Caco-2 (cell line): ENCODE data around the gene NKX1-1. TPM values are rescaled to one million over a fixed set of nuclear protein-coding genes. Genes with fewer than 3 reads are reported as not detected.

Experiments used
- BruUV-seq: library from RNA; stranded (reverse); fragments of 400-500 nt; replicated peaks from 2 replicates; lab custom pipeline; 2021; lab: Mats Ljungman, UMichigan
- CTCF ChIA-PET: fragments of 300-600 bp; sonication (Branson Sonifier 250); formaldehyde crosslinking; loops from one replicate; lab custom pipeline; 2022; ENCODE audit warnings: antibody characterized with exemption; lab: Charles Lee
- POLR2A ChIA-PET: fragments of 300-600 bp; sonication (Branson Sonifier 250); formaldehyde crosslinking; loops from one replicate; lab custom pipeline; 2022; ENCODE audit warnings: antibody characterized with exemption; lab: Charles Lee
- DNase-seq, 2 experiments: peaks; one replicate each; pipeline versions ENCODE4 v3.0.0 to v3.0.0-alpha.2; 2020 to 2022
- H3K27me3 ChIP-seq: replicated peaks from 2 replicates; pipeline ENCODE4 v1.6.0; 2011; ENCODE audit warnings: low read length; ENCODE audit not compliant: control insufficient read depth, insufficient read depth
- H3K36me3 ChIP-seq: 2 replicates; pipeline ENCODE4 v1.5.1; 2011; ENCODE audit warnings: low read length; ENCODE audit not compliant: control insufficient read depth, insufficient read depth
- H3K4me1 ChIP-seq: fragments of 250-450 bp; sonication (Bioruptor Pico); 2 replicates; pipeline ENCODE4 v1.5.1; 2020; ENCODE audit warnings: mild to moderate bottlenecking
- H3K4me3 ChIP-seq: 2 replicates; pipeline ENCODE4 v1.5.1; 2011; ENCODE audit warnings: low read depth, mild to moderate bottlenecking, control low read depth, low read length
- H3K9me3 ChIP-seq: fragments of 250-450 bp; sonication (Bioruptor Pico); 2 replicates; pipeline ENCODE4 v1.5.1; 2020; ENCODE audit warnings: mild to moderate bottlenecking, moderate library complexity
- H3K27ac Mint-ChIP-seq: one replicate; pipeline ENCODE4 v1.8.0; 2022; ENCODE audit warnings: mixed read lengths; ENCODE audit not compliant: unreplicated experiment
- H3K27me3 Mint-ChIP-seq: one replicate; pipeline ENCODE4 v1.8.0; 2022; ENCODE audit warnings: mixed read lengths; ENCODE audit not compliant: insufficient read depth, unreplicated experiment
- H3K36me3 Mint-ChIP-seq: one replicate; pipeline ENCODE4 v1.8.0; 2022; ENCODE audit warnings: mild to moderate bottlenecking, mixed read lengths; ENCODE audit not compliant: insufficient read depth, unreplicated experiment
- H3K4me1 Mint-ChIP-seq: one replicate; pipeline ENCODE4 v1.8.0; 2022; ENCODE audit warnings: low read depth, mixed read lengths; ENCODE audit not compliant: unreplicated experiment
- H3K4me3 Mint-ChIP-seq: one replicate; pipeline ENCODE4 v1.8.0; 2022; ENCODE audit warnings: mild to moderate bottlenecking, moderate library complexity, mixed read lengths; ENCODE audit not compliant: unreplicated experiment
- H3K9me3 Mint-ChIP-seq: one replicate; pipeline ENCODE4 v1.8.0; 2022; ENCODE audit warnings: mixed read lengths; ENCODE audit not compliant: unreplicated experiment
- intact Hi-C: fragments of 100-400 bp; cut with micrococcal nuclease; formaldehyde crosslinking; loops from one replicate; pipeline ENCODE4 v1.10.0; 2022; ENCODE audit not compliant: unreplicated experiment
- total RNA-seq: library from RNA; stranded (reverse); gene quantifications from 2 replicates; pipeline ENCODE4 v1.2.3, GENCODE V29; 2022
- TF ChIP-seq, protein P1 (sequence below), 2 experiments: fragments of 200-600 bp in 1 of 2; IDR thresholded peaks; 1 replicate in 1 of 2; 2 replicates in 1 of 2; pipeline versions ENCODE4 v1.5.1 to v1.8.0; 2011 to 2022; ENCODE audit warnings: antibody characterized with exemption in 1 of 2, control low read depth in 1 of 2, inconsistent platforms in 1 of 2, low read depth in 1 of 2, low read length in 1 of 2, mild to moderate bottlenecking in 1 of 2, moderate library complexity in 1 of 2; ENCODE audit not compliant: insufficient read depth in 1 of 2, severe bottlenecking in 1 of 2, unreplicated experiment in 1 of 2

Gene NKX1-1
- total RNA-seq, 1 experiment from 2014 or later = not detected

DNA sequence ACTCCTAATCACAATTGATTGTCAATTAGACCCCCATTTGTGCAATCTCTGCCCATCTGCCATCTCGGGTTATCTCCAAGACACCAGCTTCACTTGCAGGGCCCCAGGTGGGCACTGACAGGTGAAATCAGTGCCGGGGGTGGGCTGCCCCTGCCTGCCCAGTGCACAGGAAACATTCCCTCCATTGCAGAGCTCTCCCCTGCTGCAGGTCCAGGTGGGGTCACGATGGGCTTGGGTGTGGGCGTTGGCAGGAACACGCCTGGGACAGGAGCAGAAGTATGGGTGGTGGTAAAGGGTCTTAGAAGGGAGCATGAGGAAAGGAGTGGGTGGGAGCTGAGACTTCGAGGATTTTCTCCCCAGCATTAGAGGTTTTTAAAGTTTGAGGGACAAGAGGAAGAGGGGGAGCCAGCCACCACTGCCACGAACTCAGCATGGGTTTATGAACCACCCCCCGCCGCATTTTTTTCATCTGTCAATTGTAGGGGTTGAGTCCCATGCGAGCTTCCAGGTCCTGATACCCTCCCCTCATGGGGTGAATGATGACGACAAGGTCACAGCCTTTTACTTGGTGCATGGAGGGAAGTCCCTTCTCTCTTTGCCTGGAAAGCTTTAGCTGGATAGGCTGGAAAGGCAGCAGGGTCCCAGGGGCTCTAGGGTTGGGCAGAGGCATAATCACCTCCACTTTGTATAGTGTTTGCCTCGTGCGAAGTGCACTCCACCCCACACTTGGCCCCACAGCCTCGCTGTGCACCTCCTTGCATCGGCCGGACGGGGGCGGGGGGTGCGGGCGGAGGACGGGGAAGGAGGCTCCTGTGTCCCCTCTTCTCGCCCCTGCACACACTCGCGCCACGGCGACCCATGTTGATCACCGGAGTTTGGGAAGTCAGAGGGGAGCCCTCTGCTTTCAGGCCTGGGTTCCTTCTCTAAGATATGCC lies 3.5 kb upstream of the NKX1-1 start:
- no TSS peak for BruUV-seq
- H3K27me3 ChIP-seq = no peaks in the 10 kb centered on the region

GRCh38 chr4:1409079-1409478 lies 2.8 kb upstream of the NKX1-1 start:
- H3K27me3 ChIP-seq = no peaks in the 10 kb centered on the region
- CTCF ChIA-PET = no interaction called here

More for the DNA sequence above, 3.5 kb upstream of the NKX1-1 start:
- Mint-ChIP-seq H3K9me3 (no peaks in the 10 kb centered on the region), H3K36me3 (peaks cover 6% of the 10 kb centered on the region), H3K27ac (no peak overlapping the region), H3K27me3 (no peaks in the 10 kb centered on the region), H3K4me1 (no peaks in the 10 kb centered on the region), H3K4me3 (no peak overlapping the region)
- intact Hi-C loops = no loop called here
- ChIA-PET POLR2A (no interaction called here), CTCF (no interaction called here)
- H3K9me3 ChIP-seq = no peaks in the 10 kb centered on the region
- H3K4me3 ChIP-seq = no peak overlapping the region
- no peaks in the 10 kb centered on the region for H3K4me1 ChIP-seq
- no peak for DNase-seq
- TF ChIP-seq, protein P1, sequence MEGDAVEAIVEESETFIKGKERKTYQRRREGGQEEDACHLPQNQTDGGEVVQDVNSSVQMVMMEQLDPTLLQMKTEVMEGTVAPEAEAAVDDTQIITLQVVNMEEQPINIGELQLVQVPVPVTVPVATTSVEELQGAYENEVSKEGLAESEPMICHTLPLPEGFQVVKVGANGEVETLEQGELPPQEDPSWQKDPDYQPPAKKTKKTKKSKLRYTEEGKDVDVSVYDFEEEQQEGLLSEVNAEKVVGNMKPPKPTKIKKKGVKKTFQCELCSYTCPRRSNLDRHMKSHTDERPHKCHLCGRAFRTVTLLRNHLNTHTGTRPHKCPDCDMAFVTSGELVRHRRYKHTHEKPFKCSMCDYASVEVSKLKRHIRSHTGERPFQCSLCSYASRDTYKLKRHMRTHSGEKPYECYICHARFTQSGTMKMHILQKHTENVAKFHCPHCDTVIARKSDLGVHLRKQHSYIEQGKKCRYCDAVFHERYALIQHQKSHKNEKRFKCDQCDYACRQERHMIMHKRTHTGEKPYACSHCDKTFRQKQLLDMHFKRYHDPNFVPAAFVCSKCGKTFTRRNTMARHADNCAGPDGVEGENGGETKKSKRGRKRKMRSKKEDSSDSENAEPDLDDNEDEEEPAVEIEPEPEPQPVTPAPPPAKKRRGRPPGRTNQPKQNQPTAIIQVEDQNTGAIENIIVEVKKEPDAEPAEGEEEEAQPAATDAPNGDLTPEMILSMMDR (IDR thresholded peaks at IDR 0.05; ENCODE audit: insufficient read depth in 1 of 2, low read depth in 1 of 2, low read length in 1 of 2, severe bottlenecking in 1 of 2, unreplicated experiment in 1 of 2) = no peak
- H3K36me3 ChIP-seq = no peaks in the 10 kb centered on the region

DNA sequence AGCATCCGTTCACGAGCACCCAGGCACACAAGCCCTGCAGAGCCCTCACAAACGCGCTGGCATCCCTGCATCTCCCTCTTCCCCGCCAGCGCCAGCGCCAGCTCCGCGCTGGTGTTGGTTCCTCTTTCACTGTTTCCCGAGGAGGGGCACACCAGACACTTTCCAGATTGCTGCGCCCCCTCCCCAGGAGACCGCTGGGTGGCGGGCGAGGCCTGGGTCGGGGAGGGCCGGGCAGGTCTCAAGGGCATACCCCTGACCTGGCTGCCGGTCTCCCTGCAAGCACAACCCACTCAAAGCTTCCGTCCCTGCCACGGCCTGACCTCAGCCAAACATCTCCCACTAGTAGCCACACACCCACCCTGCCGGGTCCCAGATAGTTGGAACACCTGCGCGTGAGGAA lies 2.2 kb upstream of the NKX1-1 start:
- no peaks in the 10 kb centered on the region for H3K4me1 ChIP-seq
- no peaks in the 10 kb centered on the region for H3K36me3 ChIP-seq
- no peak overlapping the region for H3K27ac Mint-ChIP-seq
- peaks cover 6% of the 10 kb centered on the region for H3K36me3 Mint-ChIP-seq
- no peak overlapping the region for H3K4me3 Mint-ChIP-seq
- H3K4me3 ChIP-seq = no peak overlapping the region
- H3K9me3 ChIP-seq = no peaks in the 10 kb centered on the region
- BruUV-seq = no TSS peak
- H3K27me3 ChIP-seq = no peaks in the 10 kb centered on the region
- no peaks in the 10 kb centered on the region for H3K4me1 Mint-ChIP-seq
- H3K27me3 Mint-ChIP-seq = no peaks in the 10 kb centered on the region
- no peaks in the 10 kb centered on the region for H3K9me3 Mint-ChIP-seq
- ChIA-PET POLR2A (no interaction called here), CTCF (no interaction called here)
- intact Hi-C loops = no loop called here
- no peak for DNase-seq
- TF ChIP-seq, protein P1 (IDR thresholded peaks at IDR 0.05; ENCODE audit: insufficient read depth in 1 of 2, low read depth in 1 of 2, low read length in 1 of 2, severe bottlenecking in 1 of 2, unreplicated experiment in 1 of 2) = no peak

More at GRCh38 chr4:1409079-1409478, 2.8 kb upstream of the NKX1-1 start:
- TF ChIP-seq, protein P1 (IDR thresholded peaks at IDR 0.05; ENCODE audit: insufficient read depth in 1 of 2, low read depth in 1 of 2, low read length in 1 of 2, severe bottlenecking in 1 of 2, unreplicated experiment in 1 of 2) = no peak
- Mint-ChIP-seq H3K27me3 (no peaks in the 10 kb centered on the region), H3K36me3 (peaks cover 6% of the 10 kb centered on the region), H3K9me3 (no peaks in the 10 kb centered on the region), H3K4me3 (no peak overlapping the region), H3K27ac (no peak overlapping the region), H3K4me1 (no peaks in the 10 kb centered on the region)
- Histone ChIP-seq H3K4me1 (no peaks in the 10 kb centered on the region), H3K9me3 (no peaks in the 10 kb centered on the region), H3K36me3 (no peaks in the 10 kb centered on the region), H3K4me3 (no peak overlapping the region)
- intact Hi-C loops = no loop called here
- POLR2A ChIA-PET = no interaction called here
- DNase-seq = no peak
- no TSS peak for BruUV-seq
